ENCODE results near the gene CTXND1.

Gene CTXND1

DNA sequence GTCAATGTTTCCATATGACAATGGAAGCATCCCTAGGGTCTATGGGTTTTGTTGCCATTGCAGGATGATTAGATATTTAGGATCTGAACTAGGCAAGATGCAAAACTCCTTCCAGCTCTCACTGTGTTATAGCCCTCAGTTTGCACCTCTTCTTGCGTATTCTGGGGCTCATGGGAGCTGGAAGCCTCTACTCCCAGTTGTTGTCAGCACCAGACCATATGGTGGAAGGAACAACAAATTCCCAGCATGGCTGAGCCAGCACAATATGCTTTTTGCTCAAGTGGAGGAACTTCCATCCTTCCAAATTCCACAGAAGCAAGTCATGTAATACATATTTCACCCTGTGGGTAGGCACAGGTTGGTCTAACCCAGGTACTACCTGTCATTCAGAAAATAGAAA lies 18.5 kb upstream of the CTXND1 start:
- no peak for TF ChIP-seq POLR2A (IDR thresholded peaks at IDR 0.05; ENCODE audit: low read depth, low read length)
- no peak for DNase-seq (ENCODE audit: insufficient read length, low spot score)
- FAIRE-seq: no peak

GRCh38 chr15:80268101-80268500 lies 16.1 kb upstream of the CTXND1 start:
- FAIRE-seq: no peak
- no peak for TF ChIP-seq POLR2A (IDR thresholded peaks at IDR 0.05; ENCODE audit: low read depth, low read length)
- DNase-seq (ENCODE audit: insufficient read length, low spot score): no peak

DNA sequence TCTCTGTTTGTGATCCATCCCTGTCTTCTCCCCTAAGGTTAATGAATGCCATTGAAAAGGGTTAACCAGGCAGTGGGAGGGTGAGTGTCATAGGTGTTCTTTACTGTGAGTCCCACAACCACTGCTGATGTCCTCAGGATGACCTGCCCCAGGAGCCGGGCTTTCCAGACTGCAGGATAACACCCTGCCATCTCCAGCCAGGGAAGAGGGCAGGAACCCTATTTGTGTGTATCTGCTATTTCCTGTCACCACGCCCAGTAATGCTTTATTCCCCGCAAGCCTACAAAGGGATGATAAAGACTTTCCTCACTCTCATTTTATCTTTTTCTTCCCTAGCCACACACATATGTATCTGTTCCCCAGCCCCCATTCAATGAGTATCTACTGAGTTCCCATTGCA lies 15.6 kb upstream of the CTXND1 start:
- DNase-seq (ENCODE audit: insufficient read length, low spot score) (no peak), FAIRE-seq (no peak)
- no peak for TF ChIP-seq POLR2A (IDR thresholded peaks at IDR 0.05; ENCODE audit: low read depth, low read length)

DNA sequence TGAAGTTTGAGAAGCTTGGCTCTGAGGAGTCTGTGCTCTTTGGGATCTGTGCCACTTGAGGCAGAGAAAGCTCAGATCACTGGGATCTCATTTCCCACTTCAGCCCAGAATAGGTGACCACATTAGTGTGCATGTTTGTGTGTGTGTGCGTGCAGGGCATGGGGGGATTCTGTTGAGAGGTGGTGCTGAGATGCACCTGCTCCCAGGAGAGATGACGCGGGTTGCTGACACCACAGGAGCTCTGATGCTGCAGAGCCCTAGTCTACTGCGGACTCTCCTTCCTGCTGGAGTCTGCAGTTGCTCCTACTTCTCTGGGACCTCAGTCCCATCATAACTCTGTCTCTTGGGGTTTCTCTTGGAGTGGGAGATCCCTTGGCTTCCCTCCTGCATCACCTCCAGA lies 14.7 kb upstream of the CTXND1 start:
- no peak for TF ChIP-seq POLR2A (IDR thresholded peaks at IDR 0.05; ENCODE audit: low read depth, low read length)
- DNase-seq (ENCODE audit: insufficient read length, low spot score) (no peak), FAIRE-seq (no peak)

GRCh38 chr15:80266113-80266512 lies 14.1 kb upstream of the CTXND1 start:
- no peak for TF ChIP-seq POLR2A (IDR thresholded peaks at IDR 0.05; ENCODE audit: low read depth, low read length)
- FAIRE-seq (no peak), DNase-seq (ENCODE audit: insufficient read length, low spot score) (no peak)

DNA sequence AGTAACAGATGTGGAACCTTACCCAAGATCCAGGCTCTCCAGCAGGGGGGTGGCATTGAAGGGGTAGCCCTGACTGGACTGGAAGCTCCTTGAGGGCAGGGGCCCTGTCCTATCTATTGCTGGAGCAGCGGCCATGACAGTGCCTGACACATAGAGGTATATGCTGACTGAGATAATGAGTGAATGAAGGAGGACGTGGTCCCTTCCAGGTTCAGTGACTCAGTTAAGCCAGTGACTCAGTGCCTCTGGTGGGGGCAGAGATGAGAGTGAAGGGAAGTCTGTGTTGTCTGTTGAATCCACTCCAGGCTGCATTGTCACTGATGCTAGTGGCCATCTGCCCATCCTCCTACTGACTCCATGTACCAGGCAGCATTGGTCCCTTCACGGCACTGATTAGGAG lies 13.0 kb upstream of the CTXND1 start:
- DNase-seq (ENCODE audit: insufficient read length, low spot score) (no peak), FAIRE-seq (no peak)
- TF ChIP-seq POLR2A (IDR thresholded peaks at IDR 0.05; ENCODE audit: low read depth, low read length): no peak

- TF ChIP-seq POLR2A (IDR thresholded peaks at IDR 0.05; ENCODE audit: low read depth, low read length): no peak
Observed at GRCh38 chr15:80264031-80264430, 12.0 kb upstream of the CTXND1 start.

GRCh38 chr15:80260551-80260950 lies 8.5 kb upstream of the CTXND1 start:
- DNase-seq (ENCODE audit: insufficient read length, low spot score) (no peak), FAIRE-seq (no peak)

More at GRCh38 chr15:80264031-80264430, 12.0 kb upstream of the CTXND1 start:
- FAIRE-seq (no peak), DNase-seq (ENCODE audit: insufficient read length, low spot score) (no peak)

GRCh38 chr15:80259942-80260510 lies 8.0 kb upstream of the CTXND1 start:
- FAIRE-seq: no peak
- no peak for TF ChIP-seq POLR2A (IDR thresholded peaks at IDR 0.05; ENCODE audit: low read depth, low read length)
- no peak for DNase-seq (ENCODE audit: insufficient read length, low spot score)

More at GRCh38 chr15:80260551-80260950, 8.5 kb upstream of the CTXND1 start:
- TF ChIP-seq POLR2A (IDR thresholded peaks at IDR 0.05; ENCODE audit: low read depth, low read length): no peak

DNA sequence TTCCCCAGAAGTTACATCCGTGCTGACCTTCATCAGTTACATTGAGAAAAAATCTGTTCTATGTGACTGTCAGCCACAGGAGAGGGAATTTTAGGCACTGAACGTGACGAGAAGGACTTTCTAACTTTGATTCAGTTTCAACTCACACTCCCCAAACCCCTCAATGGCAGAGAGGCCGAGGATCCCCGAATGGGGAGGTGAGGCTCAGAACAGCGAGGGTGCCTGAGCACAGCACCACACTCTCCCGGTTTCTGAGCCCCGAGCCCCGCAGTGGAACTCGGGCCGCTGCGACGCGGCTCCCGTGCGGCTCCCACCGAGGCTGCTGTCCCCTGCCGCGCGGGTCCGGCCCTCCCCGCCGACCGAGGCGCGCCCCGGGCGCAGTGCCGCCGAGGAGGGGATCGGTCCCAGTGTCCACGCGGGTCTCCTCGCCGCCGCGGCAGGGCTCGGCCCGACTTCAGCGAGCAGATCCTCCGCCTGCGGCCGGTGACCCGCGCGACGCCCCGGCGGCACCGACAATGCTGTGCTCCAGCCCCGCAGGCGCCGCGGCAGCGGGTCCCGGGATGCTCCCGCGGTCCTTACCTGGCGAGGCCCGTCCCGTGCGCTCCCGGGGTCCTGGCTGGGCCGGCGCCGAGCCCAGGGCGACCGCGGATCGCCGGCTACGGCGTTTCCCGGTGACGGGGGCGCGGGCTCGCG lies 439 bp downstream of the CTXND1 start:
- DNase-seq (ENCODE audit: insufficient read length, low spot score) (no peak), FAIRE-seq (no peak)
- no peak for TF ChIP-seq POLR2A (IDR thresholded peaks at IDR 0.05; ENCODE audit: low read depth, low read length)

DNA sequence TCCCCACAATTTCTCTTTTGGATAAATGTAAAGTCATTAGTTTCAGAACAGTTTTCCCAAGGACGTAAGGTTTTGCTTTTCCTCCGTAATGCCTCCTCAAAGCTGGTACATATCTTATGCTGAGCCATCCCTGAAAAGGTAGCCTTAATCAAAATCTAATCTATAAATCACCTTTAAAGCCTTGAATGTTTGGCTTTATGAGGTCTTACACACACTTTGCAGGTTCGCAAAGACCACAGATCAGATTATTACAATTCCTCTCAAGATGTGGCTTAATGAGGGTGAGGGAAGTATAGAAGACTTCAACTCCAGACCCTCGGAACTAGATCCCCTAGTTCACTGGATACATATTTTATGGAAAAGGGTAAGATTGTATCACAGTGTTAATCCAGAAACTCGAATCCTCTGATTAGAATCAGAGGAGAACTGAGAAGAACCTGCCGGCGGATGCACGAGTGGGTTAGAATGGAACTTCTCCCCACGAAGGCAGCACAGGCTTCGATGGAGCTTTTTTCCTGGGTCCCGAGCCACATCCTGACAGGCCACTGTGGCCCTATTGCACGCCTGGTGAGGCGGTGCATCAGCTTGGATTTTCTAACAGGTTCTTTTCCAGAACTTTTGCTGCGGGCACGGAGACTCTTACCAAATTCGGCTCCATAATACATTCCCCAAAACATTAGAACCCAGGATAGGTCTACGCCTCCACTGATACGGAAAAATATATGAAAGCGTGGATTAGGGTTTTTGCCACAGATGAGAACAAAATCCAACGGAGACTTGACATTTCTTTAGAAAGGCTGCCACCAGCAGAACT lies 1.2 kb downstream of the CTXND1 start:
- TF ChIP-seq POLR2A (IDR thresholded peaks at IDR 0.05; ENCODE audit: low read depth, low read length): no peak
- no peak for FAIRE-seq
- DNase-seq (ENCODE audit: insufficient read length, low spot score): no peak

GRCh38 chr15:80249973-80250372 lies 2.0 kb downstream of the CTXND1 start:
- no peak for DNase-seq (ENCODE audit: insufficient read length, low spot score)
- FAIRE-seq: no peak
- TF ChIP-seq POLR2A (IDR thresholded peaks at IDR 0.05; ENCODE audit: low read depth, low read length): no peak

DNA sequence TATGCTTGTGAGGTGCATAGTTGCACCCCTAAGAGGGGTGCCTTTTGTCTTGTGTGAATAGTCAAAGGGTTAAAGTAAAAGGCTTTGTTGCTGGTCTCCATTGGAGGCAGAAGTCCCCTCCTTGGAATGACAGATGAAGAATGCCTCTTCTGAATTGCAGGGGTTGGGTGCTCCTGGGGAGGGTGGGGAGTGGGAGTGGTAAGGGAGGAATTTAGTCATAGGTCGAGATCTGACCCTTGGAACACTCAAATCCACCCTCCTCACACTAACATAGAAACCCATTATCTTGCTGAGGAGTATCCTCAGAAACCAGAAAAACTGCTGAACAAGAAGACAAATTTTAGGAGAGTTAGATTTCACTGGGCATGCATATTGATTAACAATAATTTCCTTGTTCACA lies 4.7 kb downstream of the CTXND1 start:
- no peak for TF ChIP-seq POLR2A (IDR thresholded peaks at IDR 0.05; ENCODE audit: low read depth, low read length)
- FAIRE-seq (no peak), DNase-seq (ENCODE audit: insufficient read length, low spot score) (no peak)

GRCh38 chr15:80246425-80246894 lies 5.6 kb downstream of the CTXND1 start:
- FAIRE-seq (no peak), DNase-seq (ENCODE audit: insufficient read length, low spot score) (no peak)
- no peak for TF ChIP-seq POLR2A (IDR thresholded peaks at IDR 0.05; ENCODE audit: low read depth, low read length)
